ENCODE data around the gene CCL22. TPM values are rescaled to one million over a fixed set of nuclear protein-coding genes. Genes with fewer than 3 reads are reported as not detected.

The CCL22 gene
- total and polyA plus RNA-seq, 2 experiments from 2014 or later = 0.19 TPM; not detected in 1

GRCh38 chr16:57310801-57311200 lies 47.8 kb upstream of the CCL22 start:
- Histone ChIP-seq H4K20me1 (replicated peaks; ENCODE audit: insufficient read depth) (no peaks in the 10 kb centered on the region), H3K4me3 (no peak overlapping the region), H3K4me2 (no peak overlapping the region), H3K9me2 (ENCODE audit: insufficient read depth) (no peaks in the 10 kb centered on the region), H3K79me2 (replicated peaks; ENCODE audit: insufficient read depth) (no peaks in the 10 kb centered on the region), H3K36me3 (ENCODE audit: insufficient read depth) (no peaks in the 10 kb centered on the region), H3K27ac (ENCODE audit: low read depth) (no peak overlapping the region), H3K27me3 (ENCODE audit: insufficient read depth) (no peaks in the 10 kb centered on the region), H2AFZ (no peak overlapping the region; the same call in 1 of the 2 replicates), H3K4me1 (ENCODE audit: insufficient read depth) (peaks cover 12% of the 10 kb centered on the region), H3F3A (replicated peaks; ENCODE audit: low read depth) (no peaks in the 10 kb centered on the region)
- H3K36me3 Mint-ChIP-seq (ENCODE audit: low read depth) = no peaks in the 10 kb centered on the region
- DNase-seq (ENCODE audit: low spot score) (no peak), ATAC-seq (no peak; the same call in 2 of the 3 replicates)
- no peaks in the 10 kb centered on the region for H3K9me3 Mint-ChIP-seq
- H3K4me1 Mint-ChIP-seq = peaks cover 10% of the 10 kb centered on the region
- no peak overlapping the region for H3K4me3 Mint-ChIP-seq
- no peak overlapping the region for H3K27ac Mint-ChIP-seq
- TF ChIP-seq ZNF331 (CRISPR knock-in tag; IDR thresholded peaks at IDR 0.05; ENCODE audit: low read depth) = no peak
- no peak for TF ChIP-seq POLR2AphosphoS5 (IDR thresholded peaks at IDR 0.05; ENCODE audit: low read depth)
- TF ChIP-seq, protein P1, sequence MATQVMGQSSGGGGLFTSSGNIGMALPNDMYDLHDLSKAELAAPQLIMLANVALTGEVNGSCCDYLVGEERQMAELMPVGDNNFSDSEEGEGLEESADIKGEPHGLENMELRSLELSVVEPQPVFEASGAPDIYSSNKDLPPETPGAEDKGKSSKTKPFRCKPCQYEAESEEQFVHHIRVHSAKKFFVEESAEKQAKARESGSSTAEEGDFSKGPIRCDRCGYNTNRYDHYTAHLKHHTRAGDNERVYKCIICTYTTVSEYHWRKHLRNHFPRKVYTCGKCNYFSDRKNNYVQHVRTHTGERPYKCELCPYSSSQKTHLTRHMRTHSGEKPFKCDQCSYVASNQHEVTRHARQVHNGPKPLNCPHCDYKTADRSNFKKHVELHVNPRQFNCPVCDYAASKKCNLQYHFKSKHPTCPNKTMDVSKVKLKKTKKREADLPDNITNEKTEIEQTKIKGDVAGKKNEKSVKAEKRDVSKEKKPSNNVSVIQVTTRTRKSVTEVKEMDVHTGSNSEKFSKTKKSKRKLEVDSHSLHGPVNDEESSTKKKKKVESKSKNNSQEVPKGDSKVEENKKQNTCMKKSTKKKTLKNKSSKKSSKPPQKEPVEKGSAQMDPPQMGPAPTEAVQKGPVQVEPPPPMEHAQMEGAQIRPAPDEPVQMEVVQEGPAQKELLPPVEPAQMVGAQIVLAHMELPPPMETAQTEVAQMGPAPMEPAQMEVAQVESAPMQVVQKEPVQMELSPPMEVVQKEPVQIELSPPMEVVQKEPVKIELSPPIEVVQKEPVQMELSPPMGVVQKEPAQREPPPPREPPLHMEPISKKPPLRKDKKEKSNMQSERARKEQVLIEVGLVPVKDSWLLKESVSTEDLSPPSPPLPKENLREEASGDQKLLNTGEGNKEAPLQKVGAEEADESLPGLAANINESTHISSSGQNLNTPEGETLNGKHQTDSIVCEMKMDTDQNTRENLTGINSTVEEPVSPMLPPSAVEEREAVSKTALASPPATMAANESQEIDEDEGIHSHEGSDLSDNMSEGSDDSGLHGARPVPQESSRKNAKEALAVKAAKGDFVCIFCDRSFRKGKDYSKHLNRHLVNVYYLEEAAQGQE (IDR thresholded peaks at IDR 0.05; ENCODE audit: unreplicated experiment) = no peak
- TF ChIP-seq EZH2phosphoT487 (IDR thresholded peaks at IDR 0.05; ENCODE audit: unreplicated experiment) = no peak
- peaks cover 6% of the 10 kb centered on the region for H3K27me3 Mint-ChIP-seq (ENCODE audit: insufficient read depth, low read depth, poor library complexity)

DNA sequence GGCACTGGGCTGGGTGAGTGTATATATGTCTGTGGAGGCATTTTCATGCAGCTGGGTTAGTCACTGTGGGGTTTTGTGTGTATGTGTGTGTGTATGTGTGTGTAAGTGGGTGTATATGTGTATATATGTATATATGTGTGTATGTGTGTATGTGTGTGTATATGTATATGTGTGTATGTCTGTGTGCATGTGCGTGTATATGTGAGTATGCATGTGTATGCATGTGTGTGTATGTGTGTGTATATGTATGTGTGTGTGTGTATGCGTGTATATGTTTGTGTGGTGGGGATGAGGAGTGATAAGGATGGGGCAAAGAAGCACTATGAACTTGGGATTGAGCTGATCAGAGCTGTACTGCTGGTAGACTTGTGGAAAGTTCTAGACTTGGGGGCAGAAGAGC lies 45.1 kb upstream of the CCL22 start:
- H3K27ac ChIP-seq (ENCODE audit: low read depth) = no peak overlapping the region
- H3K79me2 ChIP-seq (replicated peaks; ENCODE audit: insufficient read depth) = no peaks in the 10 kb centered on the region
- DNase-seq (ENCODE audit: low spot score) (no peak), ATAC-seq (no peak)
- TF ChIP-seq EZH2 (IDR thresholded peaks at IDR 0.05; ENCODE audit: low read depth, unreplicated experiment) = no peak
- TF ChIP-seq STAT1 (IDR thresholded peaks at IDR 0.05; ENCODE audit: unreplicated experiment) = no peak
- no peak for TF ChIP-seq NANOG (IDR thresholded peaks at IDR 0.05; ENCODE audit: borderline replicate concordance)
- no peak overlapping the region for H2AFZ ChIP-seq
- no peak overlapping the region for H3K4me3 Mint-ChIP-seq
- peaks cover 18% of the 10 kb centered on the region for H3K4me1 ChIP-seq (ENCODE audit: insufficient read depth)
- H3K36me3 Mint-ChIP-seq (ENCODE audit: low read depth) = no peaks in the 10 kb centered on the region
- H3F3A ChIP-seq (replicated peaks; ENCODE audit: low read depth) = no peaks in the 10 kb centered on the region
- no peaks in the 10 kb centered on the region for H3K9me2 ChIP-seq (ENCODE audit: insufficient read depth)
- H3K27ac Mint-ChIP-seq = no peak overlapping the region
- peaks cover 3% of the 10 kb centered on the region for H3K27me3 Mint-ChIP-seq (ENCODE audit: insufficient read depth, low read depth, poor library complexity)
- no peaks in the 10 kb centered on the region for H4K20me1 ChIP-seq (replicated peaks; ENCODE audit: insufficient read depth)
- no peak overlapping the region for H3K4me2 ChIP-seq
- H3K9me3 Mint-ChIP-seq = no peaks in the 10 kb centered on the region
- peaks cover 21% of the 10 kb centered on the region for H3K4me1 Mint-ChIP-seq
- no peaks in the 10 kb centered on the region for H3K36me3 ChIP-seq (ENCODE audit: insufficient read depth)
- H3K4me3 ChIP-seq = no peak overlapping the region
- no peaks in the 10 kb centered on the region for H3K27me3 ChIP-seq (ENCODE audit: insufficient read depth)

Data from GM23338 (cell line).